Smooth muscle cell (in vitro differentiated cells): Measurements from ENCODE around the gene CDK11B. TPM values are rescaled to one million over a fixed set of nuclear protein-coding genes. Genes with fewer than 3 reads are reported as not detected.

Experiments used
- DNase-seq: peaks from one replicate; lab custom pipeline; 2025; ENCODE audit not compliant: unreplicated experiment; lab: John Stamatoyannopoulos, UW
- H2AFZ ChIP-seq: fragments of 200-600 bp; sonication (generic); 2 replicates; pipeline ENCODE4 v1.6.0; 2016; ENCODE audit warnings: antibody characterized with exemption, low read depth, mild to moderate bottlenecking
- H3F3A ChIP-seq: fragments of 200-600 bp; sonication (generic); 2 replicates; pipeline ENCODE4 v1.6.0; 2017; ENCODE audit warnings: antibody characterized with exemption, low read depth
- H3K27ac ChIP-seq: fragments of 200-600 bp; sonication (generic); 2 replicates; pipeline ENCODE4 v1.5.1; 2016; ENCODE audit warnings: low read depth, mild to moderate bottlenecking
- H3K27me3 ChIP-seq: fragments of 200-600 bp; sonication (generic); 2 replicates; pipeline ENCODE4 v1.6.1; 2016; ENCODE audit warnings: low read depth, mild to moderate bottlenecking
- H3K36me3 ChIP-seq: fragments of 200-600 bp; sonication (generic); 2 replicates; pipeline ENCODE4 v1.5.1; 2016; ENCODE audit warnings: low read depth
- H3K4me1 ChIP-seq: fragments of 200-600 bp; sonication (generic); 2 replicates; pipeline ENCODE4 v1.5.1; 2016; ENCODE audit warnings: low read depth
- H3K4me2 ChIP-seq: fragments of 200-600 bp; sonication (generic); 2 replicates; pipeline ENCODE4 v1.6.0; 2016; ENCODE audit warnings: mild to moderate bottlenecking
- H3K4me3 ChIP-seq: fragments of 200-600 bp; sonication (generic); 2 replicates; pipeline ENCODE4 v1.5.1; 2016; ENCODE audit warnings: mild to moderate bottlenecking
- H3K79me2 ChIP-seq: fragments of 200-600 bp; sonication (generic); 2 replicates; pipeline ENCODE4 v1.6.0; 2016; ENCODE audit warnings: low read depth, mild to moderate bottlenecking
- H3K9ac ChIP-seq: fragments of 200-600 bp; sonication (generic); 2 replicates; pipeline ENCODE4 v1.6.0; 2016; ENCODE audit warnings: low read depth
- H3K9me3 ChIP-seq: fragments of 200-600 bp; sonication (generic); replicated peaks from 2 replicates; pipeline ENCODE4 v1.5.1; 2016; ENCODE audit warnings: low read depth
- H4K20me1 ChIP-seq: fragments of 200-600 bp; sonication (generic); 2 replicates; pipeline ENCODE4 v1.6.0; 2016; ENCODE audit warnings: low read depth
- CTCF ChIP-seq: fragments of 200-600 bp; sonication (generic); IDR thresholded peaks from 2 replicates; pipeline ENCODE4 v1.5.1; 2017; ENCODE audit warnings: borderline replicate concordance, mild to moderate bottlenecking, antibody characterized with exemption; ENCODE audit not compliant: insufficient read depth, poor library complexity, severe bottlenecking
- WGBS: methylation state at CpG from one replicate; pipeline ENCODE4 v1.1.7; 2016; ENCODE audit warnings: low lambda C conversion rate; 5-methylcytosine and 5-hydroxymethylcytosine counted together
- polyA plus RNA-seq: library from polyadenylated mRNA; unstranded; fragments of >200 nt; fragmentation: Nextera tagmentation; extraction: Ambion mirVana; gene quantifications from 2 replicates; pipeline ENCODE4 v1.2.1, GENCODE V29; 2016
- total RNA-seq: library from RNA; depleted of rRNA; stranded (reverse); fragments of >200 nt; gene quantifications from 2 replicates; pipeline ENCODE4 v1.2.3, GENCODE V29; 2014

CDK11B gene
- total and polyA plus RNA-seq, 2 experiments from 2014 or later, result 13.7 to 15.6 TPM

- no peak for DNase-seq
- Histone ChIP-seq H3K9ac (no peak overlapping the region), H3K4me2 (no peak overlapping the region), H3F3A (no peaks in the 10 kb centered on the region), H2AFZ (no peak overlapping the region), H3K36me3 (no peaks in the 10 kb centered on the region), H3K9me3 (no peaks in the 10 kb centered on the region), H3K4me3 (no peak overlapping the region), H3K27ac (no peak overlapping the region), H3K79me2 (no peaks in the 10 kb centered on the region), H3K4me1 (no peaks in the 10 kb centered on the region), H4K20me1 (no peaks in the 10 kb centered on the region), H3K27me3 (peaks cover 33% of the 10 kb centered on the region)
- TF ChIP-seq CTCF, result no peak
- WGBS, result 82% methylated on average over 13 of the region's 13 CpGs
Measured at GRCh38 chr1:1602968-1603506, 55.8 kb downstream of the CDK11B start.

- peaks cover 39% of the 10 kb centered on the region for H3K27me3 ChIP-seq
- no peak overlapping the region for H3K4me3 ChIP-seq
- H3K4me1 ChIP-seq, result no peaks in the 10 kb centered on the region
- 79% methylated on average over 18 of the region's 18 CpGs for WGBS
- no peaks in the 10 kb centered on the region for H3K9me3 ChIP-seq
- no peaks in the 10 kb centered on the region for H3K79me2 ChIP-seq
- no peak overlapping the region for H3K9ac ChIP-seq
- H3K27ac ChIP-seq, result no peak overlapping the region
- H4K20me1 ChIP-seq, result no peaks in the 10 kb centered on the region
- no peak overlapping the region for H3K4me2 ChIP-seq
- no peak overlapping the region for H2AFZ ChIP-seq
- no peak for TF ChIP-seq CTCF
- H3K36me3 ChIP-seq, result no peaks in the 10 kb centered on the region
- DNase-seq, result no peak
- no peaks in the 10 kb centered on the region for H3F3A ChIP-seq
Measured at GRCh38 chr1:1602304-1602967, 56.4 kb downstream of the CDK11B start.

GRCh38 chr1:1601564-1602303 is 57.1 kb downstream of the CDK11B start:
- Histone ChIP-seq H3K27me3 (peaks cover 43% of the 10 kb centered on the region), H4K20me1 (no peaks in the 10 kb centered on the region), H3K27ac (no peak overlapping the region), H3K4me2 (no peak overlapping the region), H3K36me3 (no peaks in the 10 kb centered on the region), H3F3A (no peaks in the 10 kb centered on the region), H3K4me3 (no peak overlapping the region), H3K79me2 (no peaks in the 10 kb centered on the region), H3K9ac (no peak overlapping the region), H3K4me1 (no peaks in the 10 kb centered on the region), H2AFZ (no peak overlapping the region), H3K9me3 (no peaks in the 10 kb centered on the region)
- no peak for DNase-seq
- no peak for TF ChIP-seq CTCF
- 88% methylated on average over 15 of the region's 15 CpGs for WGBS
